HL-60/S4 treated with phorbol 12-myristate 13-acetate at 8.2 ng/mL for 4 days and 3 days (cell line): ENCODE data around the gene C17orf75.
"Not testable (repeated sequence)": the region's sequence is repeated elsewhere in the genome, so short reads cannot be mapped to it uniquely, and the experiment has no call there.

Source experiments
- in situ Hi-C: fragments of 300-500 bp; cut with MboI; formaldehyde crosslinking; loops from 2 replicates; pipeline ENCODE4 v1.15.0; 2022; ENCODE audit warnings: low sequenced_read_pairs

C17orf75 gene

DNA sequence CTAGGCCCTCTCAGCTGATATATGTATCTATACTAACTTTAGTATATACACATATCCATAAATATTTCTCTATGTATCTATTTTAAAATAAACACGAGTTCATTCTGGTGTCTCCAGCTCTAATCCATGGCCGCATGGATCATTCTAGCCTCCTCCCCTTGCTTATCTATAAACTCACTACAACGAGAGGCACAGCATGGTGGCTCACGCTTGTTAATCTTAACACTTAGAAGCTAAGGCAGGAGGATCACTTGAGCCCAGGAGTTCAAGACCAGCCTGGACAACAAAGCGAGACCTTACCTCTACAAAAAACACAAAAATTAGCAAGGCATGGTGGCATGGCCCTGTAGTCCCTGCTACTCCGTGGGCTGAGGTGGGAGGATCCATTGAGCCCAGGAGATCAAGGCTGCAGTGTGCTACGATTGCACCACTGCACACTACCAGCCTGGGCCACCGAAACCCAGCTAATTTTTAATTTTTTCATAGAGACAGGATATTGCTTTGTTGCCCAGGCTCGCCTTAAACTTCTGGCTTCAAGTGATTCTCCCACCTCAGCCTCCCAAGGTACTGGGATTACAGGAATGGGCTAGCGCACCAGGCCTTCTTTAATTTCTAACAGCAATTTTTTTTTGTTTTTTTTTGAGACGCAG lies 4.1 kb upstream of the C17orf75 start:
- in situ Hi-C loops, result no loop called here

DNA sequence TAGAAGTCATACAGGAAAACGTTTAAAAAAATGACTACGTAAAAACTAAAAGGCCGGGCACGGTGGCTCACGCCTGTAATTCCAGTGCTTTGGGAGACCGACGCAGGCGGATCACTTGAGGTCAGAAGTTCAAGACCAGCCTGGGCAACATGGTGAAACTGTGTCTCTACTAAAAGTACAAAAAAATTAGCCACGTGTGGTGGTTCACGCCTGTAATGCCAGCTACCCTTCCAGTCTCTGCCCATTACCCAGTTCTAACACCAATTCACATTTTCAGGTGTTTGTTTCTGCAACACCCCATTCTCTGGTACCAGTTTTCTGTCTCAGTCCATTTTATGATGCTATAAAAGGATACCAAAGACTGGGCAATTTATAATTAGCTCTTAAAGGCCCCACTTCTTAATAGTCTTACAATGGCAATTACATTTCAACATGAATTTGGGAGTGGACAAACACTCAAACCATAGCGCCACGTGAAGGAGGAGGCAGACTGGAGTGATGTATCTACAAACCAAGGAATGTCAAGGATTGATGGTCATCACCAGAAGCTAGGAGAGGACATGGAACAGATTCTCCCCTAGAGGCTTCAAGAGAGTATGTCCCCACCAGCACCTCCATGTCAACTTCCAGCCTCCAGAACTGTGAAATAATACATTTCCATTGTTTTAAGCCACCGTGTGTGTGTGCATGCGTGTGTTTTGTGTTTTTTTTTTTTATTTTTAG lies 791 bp upstream of the C17orf75 start:
- in situ Hi-C loops, result no loop called here

DNA sequence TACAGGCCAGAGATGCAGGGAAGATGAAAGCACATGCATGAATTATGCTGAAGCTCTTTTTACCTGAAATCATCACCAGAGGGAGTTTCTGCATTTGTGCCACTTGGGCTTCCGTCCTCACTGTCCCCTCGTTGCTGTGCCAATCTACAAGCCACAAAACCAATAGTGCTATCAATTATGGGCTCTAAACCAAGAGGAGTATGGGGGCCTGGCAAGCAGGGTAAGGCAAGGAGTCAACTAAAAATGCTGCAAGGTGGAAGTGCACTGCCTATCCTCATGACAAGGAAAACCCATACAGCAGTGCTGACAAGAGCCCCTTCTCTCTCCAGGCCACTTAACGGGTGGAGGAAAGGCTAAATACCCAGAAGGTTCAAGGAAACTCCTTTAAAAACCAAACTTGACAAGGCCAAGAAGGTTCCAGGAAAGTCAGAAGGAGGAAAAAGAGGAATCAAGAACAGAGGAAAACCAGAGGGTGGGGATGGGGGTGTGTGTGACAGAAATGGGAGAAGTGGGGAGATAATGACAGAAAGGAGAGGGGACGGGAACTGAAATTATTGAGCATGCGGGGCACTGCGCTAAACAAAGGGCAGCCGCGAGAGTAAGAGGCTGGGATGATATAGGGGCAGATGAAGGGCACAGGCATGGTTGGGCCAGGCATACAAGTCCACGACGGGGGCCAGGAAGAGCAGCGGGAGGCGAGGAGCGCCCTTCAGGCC lies 674 bp downstream of the C17orf75 start:
- in situ Hi-C loops, result no loop called here

DNA sequence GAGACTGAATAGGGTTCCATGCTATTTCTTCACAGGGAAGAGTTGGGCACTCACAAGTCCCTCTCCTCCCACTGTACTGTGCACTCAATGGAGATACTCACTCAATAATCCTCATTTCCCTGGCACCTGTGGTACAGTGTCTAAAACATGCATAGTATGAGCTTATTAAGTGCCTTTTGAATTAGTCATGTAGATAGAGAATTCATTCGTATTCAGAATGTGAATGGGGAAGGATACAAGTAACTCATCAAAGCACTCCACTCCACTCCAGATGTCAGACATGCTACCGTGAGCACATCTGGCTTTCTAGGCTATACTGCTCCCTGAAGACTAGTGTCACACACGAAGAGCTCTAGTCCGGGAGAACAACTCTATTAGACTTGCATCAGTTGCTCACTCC lies 6.3 kb downstream of the C17orf75 start:
- in situ Hi-C loops, result no loop called here

DNA sequence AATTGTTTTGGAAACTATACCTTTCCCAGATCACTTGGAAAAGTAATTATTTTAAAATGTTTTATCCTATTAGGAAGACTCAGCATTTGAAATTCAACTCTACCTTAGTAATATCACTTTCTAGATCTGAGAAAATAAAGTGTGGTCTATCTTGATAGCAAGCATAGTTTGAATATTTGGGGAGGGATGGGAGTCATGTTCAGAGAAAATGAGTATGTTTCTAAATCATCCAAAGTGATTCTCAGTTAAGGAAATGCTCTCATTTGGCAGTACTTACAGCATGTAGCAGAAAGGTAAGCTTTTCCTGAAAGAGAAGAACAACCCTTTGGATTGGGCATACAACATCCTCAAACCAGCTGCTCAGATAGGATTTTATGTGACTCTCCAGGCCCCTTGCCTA lies 6.9 kb downstream of the C17orf75 start:
- in situ Hi-C loops, result no loop called here

DNA sequence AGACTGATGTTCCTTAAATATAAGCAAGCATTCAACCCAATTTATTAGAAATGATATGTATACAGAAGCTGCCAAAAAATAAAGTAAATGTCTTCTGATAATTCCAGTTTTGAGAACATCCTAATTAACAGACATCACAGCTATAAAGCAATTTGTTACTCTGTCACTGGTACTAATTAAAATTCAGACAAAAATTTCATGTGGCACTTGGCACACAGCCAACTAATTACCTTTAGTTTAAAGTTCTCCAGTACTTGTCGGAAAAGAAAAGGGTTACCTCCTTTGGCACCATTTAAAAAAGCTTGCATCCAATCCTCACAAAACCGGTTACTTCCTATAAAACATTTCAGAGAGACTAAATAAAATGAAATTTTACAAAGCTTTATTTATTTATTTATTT lies 8.8 kb downstream of the C17orf75 start:
- in situ Hi-C loops, result no loop called here

DNA sequence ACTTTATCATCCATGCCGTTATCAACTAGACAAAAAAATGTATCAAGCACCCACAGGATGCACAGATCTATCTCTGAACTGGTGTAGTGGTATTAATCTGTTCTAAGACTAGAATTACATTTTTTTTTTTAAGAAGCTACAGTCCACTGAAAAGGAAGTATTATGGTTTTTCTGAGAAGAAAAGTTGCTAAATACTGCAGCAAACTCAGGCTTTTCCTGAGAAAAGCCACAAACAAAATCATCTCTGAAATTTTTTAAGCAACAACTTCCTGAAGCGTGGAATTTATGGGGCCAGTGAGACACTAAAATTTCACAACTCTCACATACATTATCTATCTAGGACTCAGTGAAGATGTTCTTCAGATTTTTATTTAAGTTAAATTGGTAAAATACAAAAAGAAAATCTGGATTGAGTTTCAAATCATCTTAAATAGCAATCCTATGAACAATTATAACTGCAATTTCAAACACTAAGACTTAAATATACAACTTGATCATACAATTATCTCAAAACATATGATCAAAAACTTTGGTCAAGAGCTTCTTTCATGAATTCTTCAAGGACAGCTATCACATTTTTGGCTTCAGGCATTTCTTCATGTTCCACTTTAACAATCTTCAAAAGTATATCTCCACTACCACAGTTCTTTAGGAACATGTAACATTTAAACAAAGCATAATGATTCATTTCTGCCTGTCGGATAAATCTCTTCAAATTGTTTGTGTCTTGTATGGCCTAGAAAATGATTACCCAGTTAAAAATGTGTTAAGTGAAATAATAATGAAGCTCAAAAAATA lies 10.5 kb downstream of the C17orf75 start:
- in situ Hi-C loops, result no loop called here

DNA sequence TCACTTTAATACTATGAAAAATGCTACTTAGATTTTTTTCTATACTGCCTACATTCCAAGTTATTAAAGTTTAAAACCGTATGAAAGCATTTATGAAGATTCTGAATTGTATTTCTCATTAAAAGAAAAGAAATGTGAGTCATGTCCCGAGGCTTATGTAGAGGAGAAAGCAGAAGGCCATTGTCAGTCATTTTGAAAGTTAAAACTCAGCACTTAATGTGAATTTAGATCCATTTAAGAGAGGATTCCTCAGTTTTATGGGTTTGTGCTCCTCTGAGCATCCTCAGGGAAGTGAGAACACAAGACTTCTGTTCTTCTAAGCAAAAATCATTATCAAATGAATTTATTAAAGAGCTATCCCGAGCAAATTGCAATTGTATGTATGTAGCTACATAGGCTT lies 11.8 kb downstream of the C17orf75 start:
- in situ Hi-C loops, result no loop called here

DNA sequence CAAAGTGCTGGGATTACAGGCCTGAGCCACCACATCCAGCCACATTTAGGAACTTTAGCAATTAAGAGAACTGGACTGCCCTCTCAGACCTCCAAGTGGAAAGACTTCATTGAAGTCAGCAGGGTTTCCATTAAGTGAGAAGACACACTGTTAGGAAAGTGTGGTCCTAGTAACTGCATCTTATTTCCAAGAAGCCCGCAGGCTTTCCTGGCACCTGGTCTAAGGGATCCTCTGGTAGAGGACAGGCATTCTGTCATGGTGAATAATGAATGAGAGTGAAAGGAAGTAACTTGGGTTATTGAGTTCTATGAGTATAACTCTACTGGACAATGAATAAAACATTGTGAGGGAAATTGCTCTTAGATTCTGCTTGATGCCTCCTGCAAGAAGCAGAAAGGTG lies 14.1 kb downstream of the C17orf75 start:
- in situ Hi-C loops, result no loop called here

DNA sequence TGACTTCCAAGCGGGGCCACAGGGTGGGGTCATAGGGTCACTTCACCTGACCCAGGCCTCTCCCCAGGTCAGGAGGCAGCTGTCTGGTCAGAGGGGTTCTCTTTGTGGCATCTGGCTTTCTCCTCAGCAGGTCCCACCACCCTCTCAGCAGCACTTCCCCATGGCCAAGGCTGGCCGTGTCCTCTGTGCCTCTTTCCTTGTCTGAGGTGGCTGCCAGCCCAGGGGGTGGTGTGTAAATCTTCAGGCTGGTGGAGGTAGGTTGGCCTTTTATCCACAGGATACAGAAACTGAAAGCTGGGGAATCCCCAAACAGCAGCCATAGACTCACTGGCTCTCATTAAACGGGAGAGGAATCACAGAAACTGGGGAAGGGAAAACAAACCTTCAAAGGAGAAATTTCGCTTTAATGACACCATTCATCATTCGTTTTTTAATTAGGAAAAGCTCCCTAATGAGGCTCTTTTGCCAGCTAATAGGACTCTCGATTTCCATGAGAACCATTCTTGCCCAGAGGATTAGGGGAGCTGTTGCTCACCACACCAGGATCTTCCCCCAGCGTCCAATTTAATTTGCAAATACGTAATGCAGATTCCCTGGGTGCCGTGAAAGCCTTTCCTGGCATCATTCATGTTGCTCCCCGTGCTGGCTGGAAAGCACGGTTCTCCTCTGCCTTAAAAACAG lies 18.0 kb downstream of the C17orf75 start:
- in situ Hi-C loops, result no loop called here

DNA sequence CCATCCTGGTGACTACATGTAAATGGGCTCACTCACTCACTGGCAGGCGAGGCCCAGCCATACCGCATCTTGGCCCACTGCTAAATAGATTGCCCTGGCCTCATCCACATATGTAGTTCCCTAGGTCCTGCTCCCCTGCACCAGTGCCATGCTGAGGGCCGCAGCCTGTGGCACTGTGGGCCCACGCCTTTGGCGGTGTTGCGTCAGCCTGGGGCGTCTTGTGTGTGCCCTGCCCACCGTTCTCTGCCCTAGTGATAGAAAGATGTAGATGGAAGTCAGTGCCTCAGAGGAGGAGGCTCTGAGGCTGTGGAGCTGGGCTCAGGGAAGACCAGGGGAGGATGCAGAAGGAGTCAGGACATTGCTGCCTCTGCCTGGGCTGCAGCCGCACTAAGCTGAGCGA lies 18.9 kb downstream of the C17orf75 start:
- in situ Hi-C loops, result no loop called here

DNA sequence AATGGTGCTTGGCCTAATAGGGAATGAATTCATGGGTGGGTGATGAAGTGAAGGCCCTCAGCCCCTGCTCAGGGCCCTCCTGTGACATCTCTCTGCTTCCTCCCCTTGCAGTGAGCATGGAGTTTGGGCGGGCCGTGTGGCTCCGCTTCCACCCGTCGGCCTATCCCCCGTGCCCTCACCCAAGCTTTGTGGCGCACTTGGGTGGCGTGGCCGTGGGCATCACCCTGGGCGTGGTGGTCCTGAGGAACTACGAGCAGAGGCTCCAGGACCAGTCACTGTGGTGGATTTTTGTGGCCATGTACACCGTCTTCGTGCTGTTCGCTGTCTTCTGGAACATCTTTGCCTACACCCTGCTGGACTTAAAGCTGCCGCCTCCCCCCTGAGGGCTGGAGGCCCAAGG lies 21.1 kb downstream of the C17orf75 start:
- in situ Hi-C loops, result no loop called here

DNA sequence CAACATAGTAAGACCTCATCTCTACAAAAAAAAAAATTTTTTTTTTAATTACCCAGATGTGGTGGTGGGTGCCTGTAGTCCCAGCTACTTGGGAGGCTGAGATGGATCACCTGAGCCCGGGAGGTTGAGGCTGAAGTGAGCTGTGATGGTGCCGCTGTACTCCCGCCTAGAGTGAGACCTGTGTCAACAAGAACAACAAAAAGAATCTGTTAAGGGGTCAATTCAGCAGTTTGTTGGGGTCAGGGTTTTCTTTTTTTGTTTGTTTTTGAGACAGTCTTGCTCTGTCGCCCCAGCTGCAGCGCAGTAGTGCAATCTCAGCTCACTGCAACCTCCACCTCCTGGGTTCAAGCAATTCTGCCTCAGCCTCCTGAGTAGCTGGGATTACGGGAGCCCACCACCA lies 21.9 kb downstream of the C17orf75 start:
- in situ Hi-C loops, result not testable (repeated sequence)

DNA sequence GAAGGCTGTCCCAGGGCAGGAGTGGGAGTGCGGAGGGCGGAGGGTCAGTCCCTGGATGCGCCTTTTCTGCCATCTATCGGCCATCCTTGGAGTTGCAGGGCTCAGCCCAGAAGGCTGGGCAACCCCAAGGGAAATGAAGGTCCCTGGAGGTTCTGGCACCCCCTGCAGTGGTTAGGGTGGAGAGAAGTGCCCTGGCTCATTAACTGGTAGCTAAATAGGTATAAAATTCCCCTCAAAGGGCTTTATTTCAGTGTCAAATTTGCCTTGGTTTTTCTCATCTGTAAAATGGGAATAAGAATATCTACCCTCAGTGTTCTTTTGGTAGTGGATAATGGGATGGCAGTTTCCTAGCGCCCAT lies 22.4 kb downstream of the C17orf75 start:
- in situ Hi-C loops, result no loop called here

DNA sequence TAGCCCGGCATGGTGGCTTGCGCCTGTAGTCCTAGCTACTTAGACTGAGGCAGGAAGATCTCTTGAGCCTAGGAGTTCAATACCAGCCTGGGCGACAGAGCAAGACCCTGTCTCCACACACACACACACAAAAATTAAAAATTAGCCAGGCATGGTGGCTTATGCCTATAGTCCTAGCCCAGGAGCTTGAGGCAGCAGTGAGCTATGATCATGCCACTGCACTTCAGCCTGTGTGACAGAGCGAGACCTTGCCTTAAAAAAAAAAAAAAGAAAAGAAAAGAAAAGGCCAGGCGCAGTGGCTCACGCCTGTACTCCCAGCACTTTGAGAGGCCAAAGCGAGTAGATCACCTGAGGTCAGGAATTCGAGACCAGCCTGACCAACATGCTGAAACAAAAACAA lies 23.9 kb downstream of the C17orf75 start:
- in situ Hi-C loops, result no loop called here

DNA sequence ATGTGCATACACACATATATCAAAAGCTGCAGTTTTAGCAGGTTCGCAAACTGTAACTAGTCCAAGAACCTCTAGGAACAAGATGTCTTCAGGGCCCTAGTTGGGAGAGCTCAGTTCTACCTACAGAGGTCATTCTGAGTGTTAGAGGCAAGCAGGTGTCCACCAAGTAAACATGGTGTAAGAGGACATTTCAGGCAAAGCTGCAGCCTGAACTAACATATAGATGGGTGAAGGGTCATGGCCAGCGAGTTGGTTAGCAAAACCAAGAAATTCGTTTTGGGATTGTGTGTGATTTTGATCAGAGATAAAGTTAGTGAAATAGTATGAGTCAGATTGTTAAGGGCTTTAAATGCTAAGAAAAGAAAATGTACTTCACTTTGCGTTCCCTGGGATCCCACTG lies 24.6 kb downstream of the C17orf75 start:
- in situ Hi-C loops, result no loop called here

DNA sequence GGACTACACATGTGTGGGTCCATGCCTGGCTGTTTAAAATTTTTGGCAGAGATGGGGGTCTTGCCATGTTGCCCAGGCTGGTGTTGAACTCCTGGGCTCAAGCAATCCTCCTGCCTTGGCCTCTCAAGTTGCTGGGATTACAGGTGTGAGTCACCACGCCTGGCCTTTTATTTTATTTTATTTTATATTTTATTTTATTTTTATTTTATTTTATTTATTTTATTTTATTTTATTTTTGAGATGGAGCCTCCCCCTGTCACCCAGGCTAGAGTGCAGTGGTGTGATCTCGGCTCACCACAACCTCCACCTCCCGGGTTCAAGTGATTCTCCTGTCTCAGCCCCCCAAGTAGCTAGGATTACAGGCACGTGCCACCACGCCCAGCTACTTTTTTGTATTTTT lies 25.3 kb downstream of the C17orf75 start:
- in situ Hi-C loops, result not testable (repeated sequence)

DNA sequence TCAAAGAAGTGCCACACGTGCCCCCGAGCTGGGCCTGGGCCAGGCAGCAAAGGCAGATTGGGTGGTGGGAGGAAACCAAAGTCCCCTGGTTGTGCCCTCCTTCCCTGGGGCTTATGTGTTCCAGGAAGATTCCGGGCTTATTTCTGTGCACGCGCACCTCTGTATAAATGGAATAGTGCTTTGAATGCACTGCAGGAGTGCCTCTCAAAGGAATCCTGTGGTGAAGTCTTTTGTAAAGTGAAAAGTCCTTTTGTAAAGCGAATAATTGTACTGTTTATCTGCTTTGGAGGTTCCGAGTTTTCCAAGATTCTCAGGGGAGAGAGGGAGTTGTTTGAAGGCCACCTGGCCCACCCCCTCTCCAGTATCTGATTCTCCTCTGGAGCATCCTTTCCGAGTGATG lies 26.8 kb downstream of the C17orf75 start:
- in situ Hi-C loops, result no loop called here

DNA sequence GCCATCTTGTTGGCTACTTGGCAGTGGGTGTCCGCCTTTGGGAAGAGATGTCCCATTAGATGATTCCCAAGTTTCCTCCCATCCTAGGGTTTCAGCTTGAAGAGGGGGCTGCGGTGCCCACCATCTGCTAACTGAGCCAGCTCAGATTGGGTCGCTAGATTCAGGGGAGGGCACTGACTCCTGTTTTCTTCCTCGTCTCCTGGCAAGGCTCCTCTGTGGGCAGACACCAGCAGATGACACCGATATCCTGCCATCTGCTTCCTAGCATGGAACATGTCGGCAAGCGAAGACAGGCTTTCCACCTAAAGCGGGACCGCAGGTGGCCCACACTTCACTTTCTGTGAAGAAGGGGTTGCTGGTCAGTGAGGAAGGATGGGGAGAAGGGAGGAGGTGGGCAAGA lies 27.3 kb downstream of the C17orf75 start:
- in situ Hi-C loops, result no loop called here

DNA sequence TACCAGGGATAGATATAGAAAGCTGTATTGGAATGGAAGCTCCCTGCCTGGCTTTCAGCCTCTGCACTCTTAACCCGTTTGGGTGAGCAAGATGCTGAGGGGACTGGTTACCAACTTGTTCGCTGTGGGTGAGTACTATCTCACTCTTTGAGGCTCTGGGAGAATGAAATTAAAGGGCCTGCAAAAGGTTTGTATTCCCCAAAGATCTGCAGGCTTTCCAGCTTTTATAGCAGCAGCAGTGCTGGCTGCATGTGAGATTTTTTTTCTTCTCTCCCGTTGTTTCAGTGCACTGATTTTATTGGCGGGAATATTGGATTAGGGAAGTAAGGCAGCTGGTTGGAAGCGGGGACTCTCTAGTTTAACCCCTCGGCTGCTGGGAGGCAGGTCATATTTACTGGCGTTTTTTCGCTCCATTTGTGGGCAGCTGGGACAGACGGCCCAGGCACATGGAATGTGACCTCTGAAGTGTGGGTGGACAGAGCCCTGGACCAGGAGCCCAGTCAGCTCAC lies 30.9 kb downstream of the C17orf75 start:
- in situ Hi-C loops, result no loop called here

DNA sequence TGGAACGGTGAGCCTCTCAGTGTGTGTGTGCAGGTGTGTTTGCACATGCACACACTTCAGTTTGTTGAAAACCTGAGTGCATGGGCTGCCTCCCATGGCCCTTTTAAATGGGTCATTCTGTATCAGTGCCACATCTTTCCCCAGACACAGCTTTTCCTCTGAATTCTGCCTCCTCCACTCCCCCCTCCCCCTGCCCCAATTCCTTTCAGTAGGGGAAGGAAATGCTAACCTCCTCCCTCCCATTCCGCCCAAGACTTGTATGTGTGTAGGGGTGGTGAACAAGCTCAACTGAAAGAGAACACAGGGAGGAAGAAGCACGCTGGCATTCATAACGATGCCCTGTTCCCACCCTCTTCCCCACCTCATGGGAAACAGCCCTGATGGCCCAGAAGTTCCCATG lies 34.3 kb downstream of the C17orf75 start:
- in situ Hi-C loops, result no loop called here
